GM21529 (cell line): Measurements from ENCODE around the gene RELT.

Source experiments
- ATAC-seq: cut with Tn5 transposase; IDR thresholded peaks from one replicate; pipeline ENCODE4 v1.9.1; 2021; ENCODE audit not compliant: unreplicated experiment

RELT gene

GRCh38 chr11:73376160-73376802, at the start of gene RELT:
RELT (plus strand) TSS chr11:73376399; CDS start chr11:73389137, 12,738 bp downstream.
- peak; percentile 64 for ATAC-seq

GRCh38 chr11:73326929-73327811, 49.0 kb upstream of the RELT start:
- no peak for ATAC-seq

- no peak for ATAC-seq
These were observed 48.3 kb upstream of the RELT start for GRCh38 chr11:73327812-73328364.

- no peak for ATAC-seq
These were observed 45.6 kb upstream of the RELT start for GRCh38 chr11:73330569-73331093.

- ATAC-seq: no peak
These were observed 44.9 kb upstream of the RELT start for GRCh38 chr11:73331138-73331916.

GRCh38 chr11:73333173-73333572, 43.0 kb upstream of the RELT start:
- no peak for ATAC-seq

- no peak for ATAC-seq
These were observed 42.4 kb upstream of the RELT start for GRCh38 chr11:73333640-73334383.

- no peak for ATAC-seq
These were observed 41.6 kb upstream of the RELT start for GRCh38 chr11:73334384-73335203.

GRCh38 chr11:73335204-73335923, 40.8 kb upstream of the RELT start:
- ATAC-seq: no peak

- no peak for ATAC-seq
These were observed 38.4 kb upstream of the RELT start for GRCh38 chr11:73337846-73338245.

GRCh38 chr11:73338279-73338678, 37.9 kb upstream of the RELT start:
- ATAC-seq: no peak

GRCh38 chr11:73340164-73340563, 36.0 kb upstream of the RELT start:
- ATAC-seq: no peak

- ATAC-seq: no peak
These were observed 33.6 kb upstream of the RELT start for GRCh38 chr11:73342633-73343032.

GRCh38 chr11:73343076-73343873, 32.9 kb upstream of the RELT start:
- ATAC-seq: no peak

- no peak for ATAC-seq
These were observed 32.0 kb upstream of the RELT start for GRCh38 chr11:73344191-73344607.

- no peak for ATAC-seq
These were observed 30.6 kb upstream of the RELT start for GRCh38 chr11:73345481-73346160.

- no peak for ATAC-seq
These were observed 29.8 kb upstream of the RELT start for GRCh38 chr11:73346186-73346935.
